Loucy (cell line): Measurements from ENCODE around the gene ANO6.

Experiments
- CTCF ChIP-seq: fragments of 200-600 bp; sonication (generic); conservative IDR thresholded peaks from 2 replicates; pipeline ENCODE4 v1.5.1; 2014; ENCODE audit warnings: mild to moderate bottlenecking, antibody characterized with exemption, low read length
- EZH2phosphoT487 ChIP-seq: fragments of 200-600 bp; IDR thresholded peaks from 2 replicates; pipeline ENCODE4 v1.6.1; 2018; ENCODE audit warnings: antibody characterized with exemption, mild to moderate bottlenecking, moderate library complexity, borderline replicate concordance

GRCh38 chr12:45462506-45462905 is 246.6 kb downstream of the ANO6 start:
- no peak for TF ChIP-seq CTCF
- no peak for TF ChIP-seq EZH2phosphoT487
